HG02981 (cell line): Measurements from ENCODE around the gene EMP2.

Source experiments
- ATAC-seq: cut with Tn5 transposase; IDR thresholded peaks from one replicate; pipeline ENCODE4 v1.9.1; 2021; ENCODE audit warnings: mild to moderate bottlenecking, moderate library complexity; ENCODE audit not compliant: unreplicated experiment

The EMP2 gene

GRCh38 chr16:10494343-10495030, 85.9 kb downstream of the EMP2 start:
- no peak for ATAC-seq

GRCh38 chr16:10493276-10493675, 87.1 kb downstream of the EMP2 start:
- ATAC-seq = no peak

GRCh38 chr16:10490141-10490540, 90.3 kb downstream of the EMP2 start:
- no peak for ATAC-seq

GRCh38 chr16:10485698-10486382, 94.6 kb downstream of the EMP2 start:
- ATAC-seq = no peak

GRCh38 chr16:10485159-10485558, 95.2 kb downstream of the EMP2 start:
- no peak for ATAC-seq

- no peak for ATAC-seq
Observed at GRCh38 chr16:10480151-10480550, 100.2 kb downstream of the EMP2 start.
